Activated CD4-positive, alpha-beta T cell treated with anti-CD3 and anti-CD28 coated beads for 4 hours (primary cell): Measurements from ENCODE around the gene RBL1.

ENCODE experiments used
- DNase-seq, 2 donors: peaks; one replicate each; pipeline ENCODE4 v3.0.0-alpha.2; 2020

The RBL1 gene

GRCh38 chr20:36950414-36951197, 145.2 kb downstream of the RBL1 start:
- peak in 1 of 2 donors; percentile 39 for DNase-seq
